T-helper 2 cell (primary cell): ENCODE results near the gene KIAA1217.
"Not testable (repeated sequence)": the region's sequence is repeated elsewhere in the genome, so short reads cannot be mapped to it uniquely, and the experiment has no call there.

Source experiments
- DNase-seq, 5 experiments: peaks; one replicate each; pipeline versions ENCODE4 v3.0.0 to v3.0.0-alpha.2; 2012 to 2022

Gene KIAA1217

GRCh38 chr10:24341371-24341770, 132.4 kb downstream of the KIAA1217 start:
- no peak for DNase-seq

GRCh38 chr10:24341897-24342296, 133.0 kb downstream of the KIAA1217 start:
- no peak for DNase-seq

GRCh38 chr10:24343686-24344085, 134.7 kb downstream of the KIAA1217 start:
- no peak for DNase-seq

GRCh38 chr10:24344279-24344678, 135.3 kb downstream of the KIAA1217 start:
- DNase-seq = no peak

GRCh38 chr10:24344695-24345463, 135.9 kb downstream of the KIAA1217 start:
- no peak for DNase-seq

- no peak for DNase-seq
These were observed 138.1 kb downstream of the KIAA1217 start for GRCh38 chr10:24346877-24347519.

- DNase-seq = no peak
These were observed 140.6 kb downstream of the KIAA1217 start for GRCh38 chr10:24349379-24350001.

GRCh38 chr10:24350070-24350921, 141.4 kb downstream of the KIAA1217 start:
- no peak for DNase-seq

- not testable (repeated sequence) for DNase-seq
These were observed 141.9 kb downstream of the KIAA1217 start for GRCh38 chr10:24350922-24351225.

- no peak for DNase-seq
These were observed 143.0 kb downstream of the KIAA1217 start for GRCh38 chr10:24351961-24352360.

GRCh38 chr10:24352399-24352798, 143.5 kb downstream of the KIAA1217 start:
- no peak for DNase-seq

- DNase-seq = no peak
These were observed 144.4 kb downstream of the KIAA1217 start for GRCh38 chr10:24353319-24353718.

GRCh38 chr10:24355056-24355688, 146.2 kb downstream of the KIAA1217 start:
- DNase-seq = no peak

- no peak for DNase-seq
These were observed 148.5 kb downstream of the KIAA1217 start for GRCh38 chr10:24357344-24358004.

- DNase-seq = no peak
These were observed 149.1 kb downstream of the KIAA1217 start for GRCh38 chr10:24358022-24358421.

GRCh38 chr10:24360282-24361127, 151.6 kb downstream of the KIAA1217 start:
- peak in 1 of 5 experiments; percentile 22 for DNase-seq

GRCh38 chr10:24363070-24363469, 154.1 kb downstream of the KIAA1217 start:
- no peak for DNase-seq

- no peak for DNase-seq
These were observed 158.8 kb downstream of the KIAA1217 start for GRCh38 chr10:24367688-24368087.

GRCh38 chr10:24370877-24371276, 161.9 kb downstream of the KIAA1217 start:
- DNase-seq = no peak

GRCh38 chr10:24371396-24371795, 162.5 kb downstream of the KIAA1217 start:
- DNase-seq = no peak
